ENCODE data around the gene FXYD1. TPM values are rescaled to one million over a fixed set of nuclear protein-coding genes. Genes with fewer than 3 reads are reported as not detected.

The FXYD1 gene
- total RNA-seq, 4 donors from 2014 or later: 3.9 to 29.9 (median 10.1) TPM; not detected in 1

GRCh38 chr19:35108730-35109129 lies 29.9 kb upstream of the FXYD1 start:
- no peak overlapping the region for H3K4me3 ChIP-seq
- H3K36me3 ChIP-seq: no peaks in the 10 kb centered on the region
- H3K4me1 ChIP-seq: peaks cover 5 to 74% (median 20%) of the 10 kb centered on the region in 3 donors
- 77 to 83% methylated on average over 10 to 11 of the region's 11 CpGs for WGBS, 2 donors
- no peaks in the 10 kb centered on the region for H3K9me3 ChIP-seq
- DNase-seq: no peak
- peak overlapping the region; percentile 82 to 87 (median 85) for H3K27ac ChIP-seq
- no peaks in the 10 kb centered on the region for H3K27me3 ChIP-seq
- no peak for TF ChIP-seq POLR2A (IDR thresholded peaks at IDR 0.05)
- TF ChIP-seq CTCF (IDR thresholded peaks at IDR 0.05): no peak
- intact Hi-C loops (cut with DNase I): no loop called here

- Histone ChIP-seq H3K27me3 (no peaks in the 10 kb centered on the region), H3K4me1 (peaks cover 9 to 82% (median 24%) of the 10 kb centered on the region in 3 donors), H3K36me3 (no peaks in the 10 kb centered on the region), H3K9me3 (no peaks in the 10 kb centered on the region), H3K27ac (peak overlapping the region; percentile 82 to 87 (median 85)), H3K4me3 (no peak overlapping the region)
- DNase-seq: no peak
- 34 to 62% methylated on average over 7 to 16 of the region's 22 CpGs for WGBS, 2 donors
- peak in 1 of 4 donors; percentile 23 for TF ChIP-seq POLR2A (IDR thresholded peaks at IDR 0.05)
- TF ChIP-seq CTCF (IDR thresholded peaks at IDR 0.05): no peak
- intact Hi-C loops (cut with DNase I): no loop called here
Measured at GRCh38 chr19:35109395-35110112, 29.1 kb upstream of the FXYD1 start.

GRCh38 chr19:35110974-35111373 lies 27.6 kb upstream of the FXYD1 start:
- H3K27ac ChIP-seq: peak overlapping the region; percentile 35 to 87 (median 82)
- no peaks in the 10 kb centered on the region for H3K27me3 ChIP-seq
- no peaks in the 10 kb centered on the region for H3K36me3 ChIP-seq
- no peak for DNase-seq
- 23 to 41% methylated on average over 2 to 9 of the region's 9 CpGs for WGBS, 2 donors
- TF ChIP-seq POLR2A (IDR thresholded peaks at IDR 0.05): no peak
- no peak for TF ChIP-seq CTCF (IDR thresholded peaks at IDR 0.05)
- no peaks in the 10 kb centered on the region for H3K9me3 ChIP-seq
- H3K4me3 ChIP-seq: no peak overlapping the region
- intact Hi-C loops (cut with DNase I): no loop called here
- H3K4me1 ChIP-seq: peaks cover 17 to 96% (median 28%) of the 10 kb centered on the region in 3 donors

- Histone ChIP-seq H3K9me3 (no peaks in the 10 kb centered on the region), H3K4me3 (no peak overlapping the region), H3K27me3 (no peaks in the 10 kb centered on the region), H3K27ac (peak overlapping the region in 3 of 4 donors; percentile 43 to 93 (median 51)), H3K36me3 (no peaks in the 10 kb centered on the region), H3K4me1 (peaks cover 12 to 96% (median 19%) of the 10 kb centered on the region in 3 donors)
- DNase-seq: no peak
- TF ChIP-seq POLR2A (IDR thresholded peaks at IDR 0.05) (no peak), CTCF (IDR thresholded peaks at IDR 0.05) (no peak)
- WGBS, 2 donors: 68 to 78% methylated on average over 10 to 13 of the region's 15 CpGs
- intact Hi-C loops (cut with DNase I): no loop called here
Measured at GRCh38 chr19:35112995-35113688, 25.5 kb upstream of the FXYD1 start.

Measured in esophagus squamous epithelium (tissue), 5 donors.